HL-60 (cell line): ENCODE results near the gene RAP2C.

Experiments
- DNase-seq, 2 experiments: peaks; one replicate each; pipeline ENCODE4 v3.0.0-alpha.2; 2010 to 2020; ENCODE audit warnings: low read depth in 1 of 2, low spot score in 1 of 2
- H3K27ac ChIP-seq: fragments of 250-450 bp; sonication (Bioruptor Pico); replicated peaks from 2 replicates; pipeline ENCODE4 v1.5.1; 2020; ENCODE audit warnings: mild to moderate bottlenecking, moderate library complexity
- H3K27me3 ChIP-seq: fragments of 250-450 bp; sonication (Bioruptor Pico); 2 replicates; pipeline ENCODE4 v1.5.1; 2021; ENCODE audit warnings: mild to moderate bottlenecking, moderate library complexity; ENCODE audit not compliant: insufficient read depth, poor library complexity, severe bottlenecking
- H3K4me3 ChIP-seq: replicated peaks from 2 replicates; pipeline ENCODE4 v1.5.1; 2011; ENCODE audit warnings: mild to moderate bottlenecking, control low read depth, low read length; ENCODE audit not compliant: insufficient read depth
- GABPA ChIP-seq: IDR thresholded peaks from 2 replicates; pipeline ENCODE4 v1.6.1; 2012; ENCODE audit warnings: low read depth
- POLR2AphosphoS5 ChIP-seq: IDR thresholded peaks from 2 replicates; pipeline ENCODE4 v1.6.1; 2012; ENCODE audit warnings: low read depth
- SPI1 ChIP-seq: IDR thresholded peaks from 2 replicates; pipeline ENCODE4 v1.6.1; 2012; ENCODE audit warnings: low read depth, mild to moderate bottlenecking, borderline replicate concordance
- TF ChIP-seq, protein P1 (sequence below): IDR thresholded peaks from one replicate; pipeline ENCODE4 v1.5.1; 2011; ENCODE audit warnings: low read length, control low read depth, inconsistent platforms; ENCODE audit not compliant: insufficient read depth
- TF ChIP-seq, protein P2 (sequence below): IDR thresholded peaks from 2 replicates; pipeline ENCODE4 v1.6.1; 2012; ENCODE audit warnings: low read depth; ENCODE audit not compliant: insufficient replicate concordance

The RAP2C gene

DNA sequence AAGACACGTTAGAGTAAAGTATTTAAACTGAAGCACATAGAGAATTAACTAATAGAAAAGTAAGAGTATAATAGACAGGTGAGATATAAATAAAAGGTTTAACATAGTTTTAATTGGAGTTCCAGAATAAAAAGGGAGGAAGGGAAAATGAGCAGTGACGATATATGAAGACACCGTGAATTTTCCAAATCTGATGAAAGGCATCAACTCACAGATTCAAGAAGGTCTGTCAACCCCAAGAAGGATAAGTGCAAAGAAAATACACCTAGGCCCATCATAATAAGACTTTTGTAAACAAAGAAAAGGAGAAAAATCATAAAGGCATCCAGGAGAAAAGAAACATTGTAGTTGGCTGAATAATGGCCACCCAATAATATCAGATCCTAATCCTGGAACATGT, 43.9 kb upstream of the RAP2C start:
- no peaks in the 10 kb centered on the region for H3K27me3 ChIP-seq
- DNase-seq, result no peak
- TF ChIP-seq SPI1 (no peak), GABPA (no peak), POLR2AphosphoS5 (no peak)
- TF ChIP-seq, protein P1, sequence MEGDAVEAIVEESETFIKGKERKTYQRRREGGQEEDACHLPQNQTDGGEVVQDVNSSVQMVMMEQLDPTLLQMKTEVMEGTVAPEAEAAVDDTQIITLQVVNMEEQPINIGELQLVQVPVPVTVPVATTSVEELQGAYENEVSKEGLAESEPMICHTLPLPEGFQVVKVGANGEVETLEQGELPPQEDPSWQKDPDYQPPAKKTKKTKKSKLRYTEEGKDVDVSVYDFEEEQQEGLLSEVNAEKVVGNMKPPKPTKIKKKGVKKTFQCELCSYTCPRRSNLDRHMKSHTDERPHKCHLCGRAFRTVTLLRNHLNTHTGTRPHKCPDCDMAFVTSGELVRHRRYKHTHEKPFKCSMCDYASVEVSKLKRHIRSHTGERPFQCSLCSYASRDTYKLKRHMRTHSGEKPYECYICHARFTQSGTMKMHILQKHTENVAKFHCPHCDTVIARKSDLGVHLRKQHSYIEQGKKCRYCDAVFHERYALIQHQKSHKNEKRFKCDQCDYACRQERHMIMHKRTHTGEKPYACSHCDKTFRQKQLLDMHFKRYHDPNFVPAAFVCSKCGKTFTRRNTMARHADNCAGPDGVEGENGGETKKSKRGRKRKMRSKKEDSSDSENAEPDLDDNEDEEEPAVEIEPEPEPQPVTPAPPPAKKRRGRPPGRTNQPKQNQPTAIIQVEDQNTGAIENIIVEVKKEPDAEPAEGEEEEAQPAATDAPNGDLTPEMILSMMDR, result no peak
- TF ChIP-seq, protein P2, sequence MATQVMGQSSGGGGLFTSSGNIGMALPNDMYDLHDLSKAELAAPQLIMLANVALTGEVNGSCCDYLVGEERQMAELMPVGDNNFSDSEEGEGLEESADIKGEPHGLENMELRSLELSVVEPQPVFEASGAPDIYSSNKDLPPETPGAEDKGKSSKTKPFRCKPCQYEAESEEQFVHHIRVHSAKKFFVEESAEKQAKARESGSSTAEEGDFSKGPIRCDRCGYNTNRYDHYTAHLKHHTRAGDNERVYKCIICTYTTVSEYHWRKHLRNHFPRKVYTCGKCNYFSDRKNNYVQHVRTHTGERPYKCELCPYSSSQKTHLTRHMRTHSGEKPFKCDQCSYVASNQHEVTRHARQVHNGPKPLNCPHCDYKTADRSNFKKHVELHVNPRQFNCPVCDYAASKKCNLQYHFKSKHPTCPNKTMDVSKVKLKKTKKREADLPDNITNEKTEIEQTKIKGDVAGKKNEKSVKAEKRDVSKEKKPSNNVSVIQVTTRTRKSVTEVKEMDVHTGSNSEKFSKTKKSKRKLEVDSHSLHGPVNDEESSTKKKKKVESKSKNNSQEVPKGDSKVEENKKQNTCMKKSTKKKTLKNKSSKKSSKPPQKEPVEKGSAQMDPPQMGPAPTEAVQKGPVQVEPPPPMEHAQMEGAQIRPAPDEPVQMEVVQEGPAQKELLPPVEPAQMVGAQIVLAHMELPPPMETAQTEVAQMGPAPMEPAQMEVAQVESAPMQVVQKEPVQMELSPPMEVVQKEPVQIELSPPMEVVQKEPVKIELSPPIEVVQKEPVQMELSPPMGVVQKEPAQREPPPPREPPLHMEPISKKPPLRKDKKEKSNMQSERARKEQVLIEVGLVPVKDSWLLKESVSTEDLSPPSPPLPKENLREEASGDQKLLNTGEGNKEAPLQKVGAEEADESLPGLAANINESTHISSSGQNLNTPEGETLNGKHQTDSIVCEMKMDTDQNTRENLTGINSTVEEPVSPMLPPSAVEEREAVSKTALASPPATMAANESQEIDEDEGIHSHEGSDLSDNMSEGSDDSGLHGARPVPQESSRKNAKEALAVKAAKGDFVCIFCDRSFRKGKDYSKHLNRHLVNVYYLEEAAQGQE, result no peak
- no peak overlapping the region for H3K27ac ChIP-seq
- H3K4me3 ChIP-seq, result no peak overlapping the region

DNA sequence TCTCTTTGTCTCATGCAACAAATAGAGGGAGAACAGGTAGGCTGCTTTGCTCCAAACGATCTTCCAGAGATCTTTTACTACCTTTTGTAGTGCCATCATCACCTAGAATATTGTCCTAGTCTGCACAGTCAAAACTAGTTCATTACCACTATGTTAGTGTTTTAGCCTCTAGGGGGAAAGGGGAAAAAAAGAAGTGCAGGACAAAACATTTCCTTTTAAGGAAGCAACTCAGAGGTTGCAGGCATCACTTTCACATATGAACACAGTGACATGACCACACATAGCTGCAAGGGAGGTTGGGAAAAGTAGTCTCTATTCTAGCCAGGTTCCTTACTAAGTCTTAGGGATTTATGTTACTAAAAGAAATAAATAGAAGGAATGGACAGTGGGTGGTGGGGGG, 39.3 kb upstream of the RAP2C start:
- no peak for DNase-seq
- H3K27me3 ChIP-seq, result no peaks in the 10 kb centered on the region
- TF ChIP-seq GABPA (no peak), SPI1 (no peak), POLR2AphosphoS5 (no peak)
- TF ChIP-seq, protein P2, result no peak
- TF ChIP-seq, protein P1, result no peak

GRCh38 chrX:132257116-132257515, 37.9 kb upstream of the RAP2C start:
- no peak for TF ChIP-seq SPI1
- TF ChIP-seq, protein P1, result no peak
- Histone ChIP-seq H3K27me3 (no peaks in the 10 kb centered on the region), H3K27ac (no peak overlapping the region), H3K4me3 (no peak overlapping the region)
- no peak for DNase-seq

More for the DNA sequence above, 39.3 kb upstream of the RAP2C start:
- Histone ChIP-seq H3K27ac (no peak overlapping the region), H3K4me3 (no peak overlapping the region)

- H3K27ac ChIP-seq, result no peak overlapping the region
- H3K4me3 ChIP-seq, result no peak overlapping the region
Observed at GRCh38 chrX:132236121-132236520, 16.9 kb upstream of the RAP2C start.

More at GRCh38 chrX:132236121-132236520, 16.9 kb upstream of the RAP2C start:
- TF ChIP-seq, protein P2, result no peak
- TF ChIP-seq POLR2AphosphoS5 (no peak), GABPA (no peak), SPI1 (no peak)
- TF ChIP-seq, protein P1, result no peak
- DNase-seq, result no peak
- no peaks in the 10 kb centered on the region for H3K27me3 ChIP-seq
